Stimulated activated naive CD8-positive, alpha-beta T cell treated with anti-CD3 and anti-CD28 coated beads, Interleukin-15, Interleukin-2, amounts not matched to agents 100 U/mL and 50 U/mL, for 24 hours (primary cell): ENCODE measurements around the gene SCN10A.

Experiments
- ATAC-seq: fragments of 150-1000 bp; cut with Tn5 transposase; one replicate; pipeline ENCODE4 v1.10.0; 2021
- DNase-seq: peaks from one replicate; pipeline ENCODE4 v3.0.0; 2021

SCN10A gene

GRCh38 chr3:38651153-38651789 lies 164.7 kb downstream of the SCN10A start:
- DNase-seq = peak; percentile 77
- ATAC-seq = peak; percentile 44

- no peak for DNase-seq
Measured at GRCh38 chr3:38650248-38650951, 165.6 kb downstream of the SCN10A start.

GRCh38 chr3:38649500-38650247 lies 166.3 kb downstream of the SCN10A start, which contains the start of gene SCN5A:
Gene SCN5A (minus strand): TSS chr3:38649687. CDS start chr3:38633307, 16,380 bp downstream.
- DNase-seq = peak; percentile 60
- peak; percentile 82 for ATAC-seq

More at GRCh38 chr3:38650248-38650951, 165.6 kb downstream of the SCN10A start:
- no peak for ATAC-seq

GRCh38 chr3:38648659-38649499 lies 167.1 kb downstream of the SCN10A start:
- DNase-seq = no peak
- peak; percentile 3 for ATAC-seq

GRCh38 chr3:38648024-38648658 lies 167.9 kb downstream of the SCN10A start:
- ATAC-seq = no peak
- no peak for DNase-seq

GRCh38 chr3:38647217-38647970 lies 168.6 kb downstream of the SCN10A start:
- ATAC-seq (no peak), DNase-seq (no peak)
